Hematopoietic multipotent progenitor cell treated with erythropoietin and hydrocortisone succinate and interleukin-3 and kit ligand, for 4 days (in vitro differentiated cells): ENCODE measurements around the gene RFT1.

ENCODE experiments used
- DNase-seq: peaks from one replicate; pipeline ENCODE4 v3.0.0-alpha.2; 2015

Gene RFT1

GRCh38 chr3:53051929-53052328, 78.3 kb downstream of the RFT1 start:
- no peak for DNase-seq

DNA sequence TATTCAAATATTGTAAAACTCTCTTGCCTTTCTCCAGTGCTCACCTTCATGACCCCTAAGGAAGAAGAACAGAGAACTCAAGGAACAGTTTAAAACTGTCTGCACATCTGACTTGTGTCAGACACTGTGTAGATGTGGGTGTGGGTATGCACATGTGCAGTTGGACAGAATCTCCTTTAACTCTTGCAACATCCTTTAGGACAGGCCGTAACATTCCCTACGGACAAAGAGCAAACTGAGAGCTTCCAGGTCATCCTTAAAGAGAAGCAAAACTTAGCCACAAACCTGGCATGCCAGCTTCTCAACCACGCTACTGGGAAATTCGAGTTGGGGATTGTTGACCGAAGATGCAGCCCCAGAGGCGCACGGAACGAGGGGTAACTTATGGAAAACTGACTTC, 80.2 kb downstream of the RFT1 start:
- DNase-seq = no peak

DNA sequence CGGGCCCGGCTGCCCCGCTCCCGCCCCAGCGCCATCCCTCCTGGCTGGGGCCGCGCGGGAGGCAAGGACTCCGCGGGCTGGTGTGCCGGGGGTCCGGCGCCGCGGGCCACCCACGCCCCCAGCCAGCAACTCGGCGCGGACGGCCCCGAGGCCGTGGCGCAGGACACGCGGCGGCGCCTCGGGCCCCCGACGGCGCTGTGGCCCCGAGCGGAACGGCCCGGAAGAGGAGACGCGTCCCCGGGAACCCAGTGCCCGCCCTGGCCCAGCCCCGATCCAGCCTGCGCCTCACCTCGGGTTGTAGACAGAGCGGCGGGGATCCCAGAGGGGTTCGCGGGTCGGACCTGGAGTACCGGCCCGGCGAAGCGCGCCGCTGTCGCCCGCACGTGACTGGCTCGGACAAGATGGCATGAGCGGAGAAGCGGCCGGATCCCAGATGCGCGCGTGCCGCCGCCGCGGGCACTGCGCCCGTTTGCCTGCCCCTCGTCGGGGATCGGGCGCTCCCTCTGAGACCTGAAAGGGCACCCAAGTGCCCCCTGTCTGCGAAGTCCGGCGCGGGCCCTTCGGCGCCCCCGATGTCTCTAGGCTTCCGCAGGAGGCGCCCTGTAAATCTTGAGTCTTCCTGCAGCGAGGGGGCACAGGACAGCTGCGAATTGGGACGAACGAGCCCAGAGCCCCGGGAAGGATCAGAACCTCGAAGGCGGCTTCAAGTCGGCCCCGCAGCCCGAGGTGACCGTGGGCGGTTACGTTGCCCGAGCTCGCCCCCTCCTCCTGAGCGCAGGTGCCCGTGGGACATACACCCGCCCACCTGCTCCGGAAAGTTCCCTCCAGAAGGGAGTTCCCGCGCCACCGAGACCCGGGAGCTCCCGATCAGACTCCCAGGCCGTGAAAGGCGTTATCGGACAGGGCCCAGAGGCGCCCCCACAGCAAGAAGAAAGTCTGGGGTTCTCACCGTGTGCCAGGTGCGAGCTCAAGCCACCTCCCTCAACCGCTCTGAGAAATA, 83.8 kb downstream of the RFT1 start:
- DNase-seq = peak; percentile 86

DNA sequence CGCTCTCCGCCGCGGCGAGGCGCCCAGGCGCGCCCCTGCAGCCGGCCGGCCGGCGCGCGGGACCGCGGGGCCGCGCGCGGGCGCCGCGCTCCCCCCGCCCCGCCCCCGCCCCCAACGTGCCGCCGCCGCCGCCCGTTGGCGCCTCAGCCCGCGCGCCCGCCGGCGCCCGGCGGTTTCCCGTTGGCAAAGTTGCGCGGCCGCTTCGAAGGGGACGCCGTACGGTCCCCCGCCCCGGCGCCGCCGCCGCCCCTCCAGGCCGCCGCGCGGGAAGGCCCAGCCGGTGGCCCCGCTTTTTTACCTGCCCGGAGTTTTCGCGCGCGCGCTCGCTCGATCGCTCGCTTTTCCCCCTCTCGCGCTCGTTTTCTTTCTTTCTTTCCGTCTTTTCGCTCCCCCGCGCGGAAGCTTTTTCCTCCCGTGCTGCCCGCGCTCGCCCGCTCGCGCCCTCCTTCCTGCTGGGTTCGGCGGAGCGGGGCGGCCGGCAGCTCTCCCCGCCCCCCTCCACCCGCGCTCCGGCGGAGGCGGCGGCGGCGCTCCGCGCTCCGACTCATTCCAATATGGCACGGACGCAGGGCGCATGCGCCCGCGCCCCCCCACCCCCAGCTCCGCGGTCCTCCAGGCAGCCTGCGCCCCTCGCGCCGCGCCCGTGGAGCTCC, 84.6 kb downstream of the RFT1 start, which contains the start of gene SFMBT1:
TSS of gene SFMBT1 (minus strand) at position 556 of the 653 bp plus-strand sequence. CDS start 76,945 bp downstream, outside the sequence.
- DNase-seq = peak; percentile 80

DNA sequence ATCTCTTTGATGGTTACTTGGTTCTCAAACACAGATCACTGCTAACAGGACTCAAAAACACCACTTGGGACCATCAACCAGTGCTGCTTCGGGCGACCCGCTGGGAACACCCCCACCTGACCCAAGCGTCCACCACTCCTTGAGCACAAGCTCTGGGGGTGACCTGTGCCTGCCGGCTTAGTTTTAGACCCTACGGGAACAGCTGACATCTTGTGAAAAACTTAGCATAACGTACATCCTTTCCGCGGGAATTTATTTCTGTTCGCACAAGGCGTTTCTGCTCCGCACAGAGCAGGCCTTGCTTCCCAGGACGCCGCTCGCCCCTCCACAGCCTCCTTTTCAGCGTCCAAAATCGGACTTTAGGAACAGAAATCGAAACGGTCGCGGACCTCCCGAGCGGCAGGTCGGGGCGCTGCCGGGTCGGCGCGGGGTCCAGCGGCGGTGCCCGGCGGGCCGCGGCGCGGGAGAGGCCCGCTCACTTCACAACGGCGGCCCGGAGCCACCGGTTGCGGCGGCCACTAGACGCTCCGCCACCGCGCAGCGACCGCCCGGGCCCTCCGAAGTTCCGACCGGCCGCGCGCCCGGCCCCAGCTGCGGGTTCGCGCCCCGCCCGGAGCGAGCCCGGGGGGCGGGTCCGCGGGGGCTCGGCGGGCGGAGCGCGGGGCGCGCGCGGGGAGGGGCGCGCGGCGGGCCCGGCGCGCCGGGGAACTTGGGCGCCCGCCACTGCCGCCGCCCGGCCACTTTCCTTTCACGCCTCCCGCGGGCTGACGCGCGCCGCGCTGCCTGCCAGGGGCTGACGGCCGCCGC, 85.3 kb downstream of the RFT1 start:
- peak; percentile 75 for DNase-seq

GRCh38 chr3:53044371-53044710, 85.9 kb downstream of the RFT1 start:
- no peak for DNase-seq

DNA sequence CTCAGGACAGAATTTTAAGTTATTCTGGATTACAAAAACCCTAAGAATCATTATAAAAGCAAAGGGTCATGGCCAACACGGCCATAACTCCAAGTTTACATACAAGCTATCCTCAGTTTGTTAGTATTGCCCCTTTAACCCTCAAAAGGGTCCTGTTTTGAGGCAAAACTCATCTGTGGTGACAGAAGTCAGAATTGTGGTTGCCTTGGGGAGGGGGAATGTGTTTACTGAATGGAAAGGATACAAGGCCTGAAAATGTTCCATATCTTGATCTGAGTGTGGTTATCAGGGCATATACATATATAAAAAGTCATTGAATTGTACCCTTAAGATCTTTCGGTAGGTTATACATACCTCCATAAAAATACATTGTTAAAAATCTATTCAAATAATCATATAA, 86.5 kb downstream of the RFT1 start:
- no peak for DNase-seq

DNA sequence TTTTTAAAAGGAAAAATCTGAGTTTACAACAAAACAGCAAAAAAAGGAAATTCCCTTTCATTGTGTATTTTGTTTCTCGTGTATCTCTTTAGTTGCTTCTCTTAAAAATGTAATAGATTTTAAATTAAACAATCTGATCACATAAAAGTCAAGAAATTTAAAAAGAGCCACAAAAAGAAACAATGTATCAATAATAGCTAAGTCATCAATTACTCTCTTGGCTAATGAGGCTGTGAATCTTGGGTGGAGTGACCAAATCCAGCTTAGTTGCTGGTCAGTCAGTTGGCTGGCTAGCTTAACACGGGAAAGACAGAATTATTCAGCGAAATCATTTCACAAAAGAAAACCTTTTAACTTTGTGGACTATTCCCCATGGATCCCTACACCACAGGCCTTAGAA, 87.6 kb downstream of the RFT1 start:
- DNase-seq = no peak

DNA sequence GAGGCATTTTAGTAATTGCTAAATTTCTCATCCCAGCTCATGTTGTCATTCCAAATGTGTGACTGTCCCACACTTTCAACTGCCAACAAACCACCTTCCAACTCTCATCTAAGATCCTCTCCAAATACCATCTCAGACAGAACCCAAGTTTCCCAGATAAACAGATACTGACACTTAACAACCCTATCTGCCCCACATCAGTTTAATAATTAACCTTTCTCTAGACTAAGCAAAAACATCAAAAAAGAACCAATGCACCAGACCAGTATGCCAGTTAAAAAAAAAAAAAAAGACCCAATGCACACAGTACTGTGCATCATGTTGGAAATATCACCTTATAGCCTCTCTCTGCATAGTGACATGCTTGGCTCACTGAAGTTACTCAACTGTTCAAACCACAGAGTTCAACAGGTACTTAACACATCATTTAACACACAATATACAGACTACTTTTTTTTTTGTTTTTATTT, 89.8 kb downstream of the RFT1 start:
- no peak for DNase-seq

DNA sequence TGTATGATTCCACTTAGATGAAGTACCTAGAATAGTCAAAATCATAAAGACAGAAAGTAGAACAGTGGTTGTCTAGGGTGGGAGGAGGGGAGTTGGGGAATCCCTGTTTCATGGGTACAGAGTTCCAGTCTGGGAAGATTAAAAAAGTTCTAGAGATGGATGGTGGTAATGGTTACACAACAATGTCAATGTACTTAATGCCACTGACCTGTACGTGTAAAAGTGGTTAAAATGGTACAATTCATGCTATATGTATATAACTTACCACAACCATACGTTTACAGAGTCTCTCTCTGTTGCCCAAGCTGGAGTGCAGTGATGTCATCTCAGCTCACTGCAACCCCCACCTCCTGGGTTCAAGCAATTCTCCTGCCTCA, 90.9 kb downstream of the RFT1 start:
- no peak for DNase-seq

DNA sequence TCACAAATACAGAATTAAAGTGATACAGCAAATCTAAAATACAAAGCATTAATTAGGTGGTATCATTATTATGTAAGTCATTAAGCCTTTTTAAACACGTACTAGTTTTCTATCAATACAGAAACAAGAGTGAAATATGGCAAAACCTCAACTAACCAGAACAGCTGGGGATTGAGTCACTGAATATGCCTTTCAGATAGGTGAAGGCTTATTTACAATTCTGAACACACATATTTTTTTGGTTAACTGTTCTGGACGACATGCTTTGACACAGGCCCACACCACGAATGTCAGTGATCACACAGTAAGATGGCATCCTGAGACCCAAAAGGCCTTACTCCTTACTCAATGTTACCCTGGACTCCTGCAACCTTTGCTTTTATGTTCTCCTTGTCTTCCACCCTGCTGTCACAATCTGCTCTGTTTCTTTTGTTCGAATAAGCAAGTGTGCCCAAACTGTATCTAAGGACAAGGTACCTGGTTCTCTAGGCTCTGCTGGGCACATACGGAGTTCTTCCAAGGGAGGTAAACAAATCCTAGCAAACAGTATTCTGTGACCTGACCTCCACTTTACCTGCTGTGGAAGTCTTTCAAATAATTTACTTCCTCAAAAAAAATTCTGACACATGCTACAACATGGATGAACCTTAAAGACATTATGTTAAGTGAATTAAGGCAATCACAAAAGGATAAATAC, 91.4 kb downstream of the RFT1 start:
- DNase-seq = no peak
